K562 (cell line): ENCODE results near the gene LIMD2. TPM values are rescaled to one million over a fixed set of nuclear protein-coding genes. Genes with fewer than 3 reads are reported as not detected.

ENCODE experiments used
- BDP1 ChIP-seq: IDR thresholded peaks from 3 replicates; pipeline ENCODE4 v1.6.1; 2011; ENCODE audit not compliant: insufficient read length, insufficient read depth
- CBFB ChIP-seq: sonication (generic); formaldehyde crosslinking; IDR thresholded peaks from 2 replicates; pipeline ENCODE4 v1.4.0; 2020; ENCODE audit warnings: mild to moderate bottlenecking, missing genetic modification reagents
- HNRNPL ChIP-seq: fragments of 200-400 bp; formaldehyde crosslinking; IDR thresholded peaks from 2 replicates; pipeline ENCODE4 v1.6.1; 2017; ENCODE audit warnings: low read depth, mild to moderate bottlenecking, low read length
- HNRNPLL ChIP-seq: fragments of 200-400 bp; formaldehyde crosslinking; IDR thresholded peaks from 2 replicates; pipeline ENCODE4 v1.6.1; 2017; ENCODE audit warnings: low read length, low read depth, mild to moderate bottlenecking; ENCODE audit not compliant: poor library complexity, severe bottlenecking
- KLF1 ChIP-seq: fragments of 450-650 bp; IDR thresholded peaks from 2 replicates; pipeline ENCODE4 v1.6.1; 2016; ENCODE audit warnings: missing genetic modification characterization, missing compliant biosample characterization
- MEF2A ChIP-seq: IDR thresholded peaks from 2 replicates; pipeline ENCODE4 v1.6.1; 2011; ENCODE audit warnings: low read depth, mild to moderate bottlenecking, low read length, moderate library complexity; ENCODE audit not compliant: control insufficient read depth
- MTA1 ChIP-seq: fragments of 450-650 bp; IDR thresholded peaks from 2 replicates; pipeline ENCODE4 v1.6.1; 2017; ENCODE audit warnings: borderline replicate concordance
- MTA3 ChIP-seq: fragments of 450-650 bp; formaldehyde crosslinking; IDR thresholded peaks from 2 replicates; pipeline ENCODE4 v1.6.1; 2017; ENCODE audit warnings: mild to moderate bottlenecking, borderline replicate concordance
- SRSF9 ChIP-seq: fragments of 200-400 bp; formaldehyde crosslinking; IDR thresholded peaks from 2 replicates; pipeline ENCODE4 v1.6.1; 2017; ENCODE audit warnings: low read depth, low read length, borderline replicate concordance
- STAG1 ChIP-seq: sonication (generic); formaldehyde crosslinking; IDR thresholded peaks from 2 replicates; pipeline ENCODE4 v1.5.0; 2020; ENCODE audit warnings: missing genetic modification reagents, borderline replicate concordance
- TAF7 ChIP-seq: fragments of 450-650 bp; IDR thresholded peaks from 2 replicates; pipeline ENCODE4 v1.6.1; 2016; ENCODE audit warnings: missing genetic modification characterization, missing compliant biosample characterization
- ZNF140 ChIP-seq: fragments of 250-450 bp; sonication (Bioruptor Pico); IDR thresholded peaks from 2 replicates; pipeline ENCODE4 v1.8.0; 2021; ENCODE audit warnings: moderate library complexity, mild to moderate bottlenecking, inconsistent platforms
- ZNF23 ChIP-seq: fragments of 250-450 bp; sonication (Bioruptor Pico); IDR thresholded peaks from 2 replicates; pipeline ENCODE4 v1.4.0; 2020; ENCODE audit warnings: mild to moderate bottlenecking
- ZNF830 ChIP-seq: fragments of 250-450 bp; sonication (Bioruptor Pico); IDR thresholded peaks from 2 replicates; pipeline ENCODE4 v1.5.0; 2021; ENCODE audit warnings: mild to moderate bottlenecking
- polyA plus RNA-seq, 8 experiments: library from polyadenylated mRNA; depleted of rRNA in 4 of 8; stranded (reverse) in 5 of 8; unstranded in 3 of 8; fragments of >200 nt; fragmentation: Nextera tagmentation in 2 of 8; fragmentation: Illumina TruSeq in 1 of 8; extraction: Ambion mirVana in 2 of 8; extraction: Trizol in 1 of 8; gene quantifications; 2 replicates each; pipeline versions ENCODE4 v1.2.1 to v1.2.3, GENCODE V29; 2011 to 2014; ENCODE audit warnings: inconsistent platforms in 1 of 8, missing spikeins in 1 of 8
- total RNA-seq, 7 experiments: library from RNA; depleted of rRNA in 6 of 7; stranded (reverse); fragments of >200 nt in 6 of 7; fragmentation: Illumina TruSeq in 2 of 7; extraction: Trizol in 2 of 7; gene quantifications; 2 replicates each; pipeline versions ENCODE4 v1.2.1 to v1.2.3, GENCODE V29; 2011 to 2021; ENCODE audit warnings: low replicate concordance in 1 of 7
- TF ChIP-seq, protein P1 (sequence below): fragments of 250-450 bp; sonication (Bioruptor Pico); IDR thresholded peaks from 2 replicates; pipeline ENCODE4 v1.4.0; 2020; ENCODE audit warnings: borderline replicate concordance
- TF ChIP-seq, protein P2 (sequence below): fragments of 250-450 bp; sonication (Bioruptor Pico); IDR thresholded peaks from 2 replicates; pipeline ENCODE4 v1.5.0; 2020; ENCODE audit warnings: mild to moderate bottlenecking, borderline replicate concordance
- TF ChIP-seq, protein P3 (sequence below): fragments of 250-450 bp; sonication (Bioruptor Pico); IDR thresholded peaks from 2 replicates; pipeline ENCODE4 v1.8.0; 2022; ENCODE audit warnings: inconsistent platforms, mild to moderate bottlenecking, moderate library complexity, borderline replicate concordance
- TF ChIP-seq, protein P4 (sequence below): IDR thresholded peaks from 2 replicates; pipeline ENCODE4 v1.6.1; 2014; ENCODE audit warnings: antibody characterized with exemption
- TF ChIP-seq, protein P5 (sequence below), 2 experiments: IDR thresholded peaks; 2 replicates each; pipeline ENCODE4 v1.6.1; 2011; ENCODE audit warnings: borderline replicate concordance in 1 of 2, control low read depth in 1 of 2, low read depth in 1 of 2, low read length in 1 of 2, mild to moderate bottlenecking in 1 of 2, mixed read lengths in 1 of 2, moderate library complexity in 1 of 2; ENCODE audit not compliant: insufficient read depth in 1 of 2, insufficient read length in 1 of 2, poor library complexity in 1 of 2, severe bottlenecking in 1 of 2; ENCODE audit errors: extremely low read depth in 1 of 2

LIMD2 gene
- total and polyA plus RNA-seq, 9 of the 15 experiments (the other 6 are each of a cell fraction or from before 2014, with no cell fraction given), result 0.07 to 11.2 (median 2.8) TPM

DNA sequence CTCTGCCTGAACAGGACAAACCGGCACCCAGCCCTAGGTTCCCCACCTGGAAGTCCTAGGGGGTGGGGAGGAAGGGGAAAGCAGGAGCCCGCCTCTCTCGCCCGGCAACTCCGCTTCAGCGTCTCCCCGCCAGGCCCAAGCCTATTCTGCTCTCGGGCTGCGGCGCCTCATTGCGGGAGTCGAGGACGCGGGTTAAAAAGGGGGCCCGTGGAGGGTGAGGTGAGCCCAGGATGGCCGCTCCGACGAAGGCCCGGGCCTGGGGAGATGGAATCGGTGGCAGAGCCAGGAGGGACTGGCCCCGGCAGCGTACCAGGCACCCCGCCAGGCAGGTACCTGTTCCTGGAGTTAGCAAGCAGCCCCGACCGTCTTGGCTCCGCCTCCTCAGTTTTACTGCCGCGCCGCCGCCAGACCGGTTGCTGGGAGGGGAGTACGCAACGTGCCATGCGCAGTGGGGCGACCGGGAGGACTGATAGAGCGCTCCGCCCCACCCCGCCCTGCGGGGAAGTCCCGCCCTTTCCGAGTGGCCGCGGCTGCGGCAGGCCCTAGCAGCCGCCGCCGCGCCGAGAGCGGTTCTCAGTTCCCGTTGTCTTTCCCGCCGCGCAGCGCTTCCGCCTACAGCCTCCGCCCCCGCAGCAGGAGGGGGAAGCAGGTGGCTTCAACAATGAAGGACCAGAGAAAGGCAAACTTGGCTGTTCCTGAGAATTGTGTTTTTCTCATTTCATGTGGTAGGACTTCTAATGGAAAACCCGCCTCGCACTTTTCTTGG, 41.7 kb upstream of the LIMD2 start, which contains the start of gene STRADA (continued):
- TF ChIP-seq TAF7 (tag) (peak; percentile 37; the same call in 1 of the 2 replicates), CBFB (CRISPR knock-in tag) (0 out of 2 replicates have a peak, but pooled peaks have one; percentile 61), BDP1 (no peak), HNRNPL (no peak), MTA1 (peak; percentile 15; the same call in 1 of the 2 replicates), ZNF830 (CRISPR knock-in tag) (0 out of 2 replicates have a peak, but pooled peaks have one; percentile 67), KLF1 (tag) (no peak; the same call in 1 of the 2 replicates), STAG1 (no peak), MTA3 (0 out of 2 replicates have a peak, but pooled peaks have one; percentile 4), MEF2A (peak; percentile 23; the same call in 1 of the 2 replicates), SRSF9 (no peak), HNRNPLL (peak; percentile 91), ZNF23 (CRISPR knock-in tag) (no peak), ZNF140 (CRISPR knock-in tag) (no peak)
- TF ChIP-seq, protein P1, sequence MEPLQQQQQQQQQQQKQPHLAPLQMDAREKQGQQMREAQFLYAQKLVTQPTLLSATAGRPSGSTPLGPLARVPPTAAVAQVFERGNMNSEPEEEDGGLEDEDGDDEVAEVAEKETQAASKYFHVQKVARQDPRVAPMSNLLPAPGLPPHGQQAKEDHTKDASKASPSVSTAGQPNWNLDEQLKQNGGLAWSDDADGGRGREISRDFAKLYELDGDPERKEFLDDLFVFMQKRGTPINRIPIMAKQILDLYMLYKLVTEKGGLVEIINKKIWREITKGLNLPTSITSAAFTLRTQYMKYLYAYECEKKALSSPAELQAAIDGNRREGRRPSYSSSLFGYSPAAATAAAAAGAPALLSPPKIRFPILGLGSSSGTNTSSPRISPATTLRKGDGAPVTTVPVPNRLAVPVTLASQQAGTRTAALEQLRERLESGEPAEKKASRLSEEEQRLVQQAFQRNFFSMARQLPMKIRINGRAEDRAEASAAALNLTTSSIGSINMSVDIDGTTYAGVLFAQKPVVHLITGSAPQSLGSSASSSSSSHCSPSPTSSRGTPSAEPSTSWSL (CRISPR knock-in tag), result no peak
- TF ChIP-seq, protein P2, sequence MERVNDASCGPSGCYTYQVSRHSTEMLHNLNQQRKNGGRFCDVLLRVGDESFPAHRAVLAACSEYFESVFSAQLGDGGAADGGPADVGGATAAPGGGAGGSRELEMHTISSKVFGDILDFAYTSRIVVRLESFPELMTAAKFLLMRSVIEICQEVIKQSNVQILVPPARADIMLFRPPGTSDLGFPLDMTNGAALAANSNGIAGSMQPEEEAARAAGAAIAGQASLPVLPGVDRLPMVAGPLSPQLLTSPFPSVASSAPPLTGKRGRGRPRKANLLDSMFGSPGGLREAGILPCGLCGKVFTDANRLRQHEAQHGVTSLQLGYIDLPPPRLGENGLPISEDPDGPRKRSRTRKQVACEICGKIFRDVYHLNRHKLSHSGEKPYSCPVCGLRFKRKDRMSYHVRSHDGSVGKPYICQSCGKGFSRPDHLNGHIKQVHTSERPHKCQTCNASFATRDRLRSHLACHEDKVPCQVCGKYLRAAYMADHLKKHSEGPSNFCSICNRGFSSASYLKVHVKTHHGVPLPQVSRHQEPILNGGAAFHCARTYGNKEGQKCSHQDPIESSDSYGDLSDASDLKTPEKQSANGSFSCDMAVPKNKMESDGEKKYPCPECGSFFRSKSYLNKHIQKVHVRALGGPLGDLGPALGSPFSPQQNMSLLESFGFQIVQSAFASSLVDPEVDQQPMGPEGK, result no peak
- TF ChIP-seq, protein P3, sequence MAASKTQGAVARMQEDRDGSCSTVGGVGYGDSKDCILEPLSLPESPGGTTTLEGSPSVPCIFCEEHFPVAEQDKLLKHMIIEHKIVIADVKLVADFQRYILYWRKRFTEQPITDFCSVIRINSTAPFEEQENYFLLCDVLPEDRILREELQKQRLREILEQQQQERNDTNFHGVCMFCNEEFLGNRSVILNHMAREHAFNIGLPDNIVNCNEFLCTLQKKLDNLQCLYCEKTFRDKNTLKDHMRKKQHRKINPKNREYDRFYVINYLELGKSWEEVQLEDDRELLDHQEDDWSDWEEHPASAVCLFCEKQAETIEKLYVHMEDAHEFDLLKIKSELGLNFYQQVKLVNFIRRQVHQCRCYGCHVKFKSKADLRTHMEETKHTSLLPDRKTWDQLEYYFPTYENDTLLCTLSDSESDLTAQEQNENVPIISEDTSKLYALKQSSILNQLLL (CRISPR knock-in tag), result no peak
- TF ChIP-seq, protein P4, sequence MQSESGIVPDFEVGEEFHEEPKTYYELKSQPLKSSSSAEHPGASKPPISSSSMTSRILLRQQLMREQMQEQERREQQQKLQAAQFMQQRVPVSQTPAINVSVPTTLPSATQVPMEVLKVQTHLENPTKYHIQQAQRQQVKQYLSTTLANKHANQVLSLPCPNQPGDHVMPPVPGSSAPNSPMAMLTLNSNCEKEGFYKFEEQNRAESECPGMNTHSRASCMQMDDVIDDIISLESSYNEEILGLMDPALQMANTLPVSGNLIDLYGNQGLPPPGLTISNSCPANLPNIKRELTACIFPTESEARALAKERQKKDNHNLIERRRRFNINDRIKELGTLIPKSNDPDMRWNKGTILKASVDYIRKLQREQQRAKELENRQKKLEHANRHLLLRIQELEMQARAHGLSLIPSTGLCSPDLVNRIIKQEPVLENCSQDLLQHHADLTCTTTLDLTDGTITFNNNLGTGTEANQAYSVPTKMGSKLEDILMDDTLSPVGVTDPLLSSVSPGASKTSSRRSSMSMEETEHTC, result 0 out of 2 replicates have a peak, but pooled peaks have one; percentile 36
- TF ChIP-seq, protein P5, sequence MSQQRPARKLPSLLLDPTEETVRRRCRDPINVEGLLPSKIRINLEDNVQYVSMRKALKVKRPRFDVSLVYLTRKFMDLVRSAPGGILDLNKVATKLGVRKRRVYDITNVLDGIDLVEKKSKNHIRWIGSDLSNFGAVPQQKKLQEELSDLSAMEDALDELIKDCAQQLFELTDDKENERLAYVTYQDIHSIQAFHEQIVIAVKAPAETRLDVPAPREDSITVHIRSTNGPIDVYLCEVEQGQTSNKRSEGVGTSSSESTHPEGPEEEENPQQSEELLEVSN (IDR thresholded peaks at IDR 0.05; ENCODE audit: borderline replicate concordance in 1 of 2, extremely low read depth in 1 of 2, insufficient read depth in 1 of 2, insufficient read length in 1 of 2, low read depth in 1 of 2, low read length in 1 of 2, poor library complexity in 1 of 2, severe bottlenecking in 1 of 2), result peak; percentile 88 to 99
